ENCODE results near the gene GFOD1. TPM values are rescaled to one million over a fixed set of nuclear protein-coding genes. Genes with fewer than 3 reads are reported as not detected.

The GFOD1 gene
- total RNA-seq, 1 experiment from 2014 or later = 0.62 TPM

- intact Hi-C loops (cut with micrococcal nuclease; ENCODE audit: unreplicated experiment) (no loop called here), in situ Hi-C loops (cut with HindIII; ENCODE audit: low pct_unique_long_range_greater_than_20kb, low sequenced_read_pairs) (no loop called here)
- DNase-seq (ENCODE audit: low read depth, low spot score) = no peak
- H3K9me3 ChIP-seq (ENCODE audit: control insufficient read depth, insufficient read depth, low read depth, low read length) = no peaks in the 10 kb centered on the region
- H3K27ac ChIP-seq (ENCODE audit: low read length) = no peak overlapping the region
- H3K4me3 ChIP-seq (ENCODE audit: low read depth in 2 of 2, low read length in 2 of 2) = no peak overlapping the region
- BruUV-seq (replicated peaks) = no TSS peak
- ChIA-PET CTCF (no interaction called here), POLR2A (no interaction called here)
- no peaks in the 10 kb centered on the region for H3K36me3 ChIP-seq (ENCODE audit: control insufficient read depth, insufficient read depth, low read length)
- no peaks in the 10 kb centered on the region for H3K4me1 ChIP-seq (ENCODE audit: control insufficient read depth, insufficient read depth, low read length)
- H3K27me3 ChIP-seq (ENCODE audit: control insufficient read depth, insufficient read depth, low read length) = peaks cover 3% of the 10 kb centered on the region; the same call in 1 of the 2 replicates
- ATAC-seq = no peak
- no peak for TF ChIP-seq CTCF (IDR thresholded peaks at IDR 0.05)
- no peak for TF ChIP-seq TCF7L2 (IDR thresholded peaks at IDR 0.05; ENCODE audit: low read depth, low read length)
- no peak for TF ChIP-seq REST (IDR thresholded peaks at IDR 0.05; ENCODE audit: insufficient read depth in 1 of 2, low read depth in 2 of 2, low read length in 1 of 2)
- no peak for TF ChIP-seq SIN3A (IDR thresholded peaks at IDR 0.05; ENCODE audit: borderline replicate concordance, insufficient read depth, low read depth, low read length)
- no peak for TF ChIP-seq POLR2AphosphoS5 (IDR thresholded peaks at IDR 0.05; ENCODE audit: low read depth, low read length)
Measured at GRCh38 chr6:13493147-13493546, 5.7 kb upstream of the GFOD1 start.

GRCh38 chr6:13492357-13492756 is 5.0 kb upstream of the GFOD1 start:
- in situ Hi-C loops (cut with HindIII; ENCODE audit: low pct_unique_long_range_greater_than_20kb, low sequenced_read_pairs) = no loop called here
- Histone ChIP-seq H3K4me3 (ENCODE audit: low read depth in 2 of 2, low read length in 2 of 2) (no peak overlapping the region), H3K27me3 (ENCODE audit: control insufficient read depth, insufficient read depth, low read length) (peaks cover 3% of the 10 kb centered on the region; the same call in 1 of the 2 replicates), H3K27ac (ENCODE audit: low read length) (no peak overlapping the region), H3K4me1 (ENCODE audit: control insufficient read depth, insufficient read depth, low read length) (no peaks in the 10 kb centered on the region), H3K36me3 (ENCODE audit: control insufficient read depth, insufficient read depth, low read length) (no peaks in the 10 kb centered on the region), H3K9me3 (ENCODE audit: control insufficient read depth, insufficient read depth, low read depth, low read length) (no peaks in the 10 kb centered on the region)
- no peak for TF ChIP-seq SIN3A (IDR thresholded peaks at IDR 0.05; ENCODE audit: borderline replicate concordance, insufficient read depth, low read depth, low read length)
- no peak for TF ChIP-seq POLR2AphosphoS5 (IDR thresholded peaks at IDR 0.05; ENCODE audit: low read depth, low read length)
- no peak for TF ChIP-seq TCF7L2 (IDR thresholded peaks at IDR 0.05; ENCODE audit: low read depth, low read length)
- BruUV-seq (replicated peaks) = no TSS peak
- no peak for ATAC-seq
- POLR2A ChIA-PET = no interaction called here
- intact Hi-C loops (cut with micrococcal nuclease; ENCODE audit: unreplicated experiment) = no loop called here
- CTCF ChIA-PET = no interaction called here
- DNase-seq (ENCODE audit: low read depth, low spot score) = no peak

- BruUV-seq (replicated peaks) = no TSS peak
- Histone ChIP-seq H3K36me3 (ENCODE audit: control insufficient read depth, insufficient read depth, low read length) (no peaks in the 10 kb centered on the region), H3K4me3 (ENCODE audit: low read depth in 2 of 2, low read length in 2 of 2) (no peak overlapping the region), H3K27ac (ENCODE audit: low read length) (no peak overlapping the region), H3K4me1 (ENCODE audit: control insufficient read depth, insufficient read depth, low read length) (no peaks in the 10 kb centered on the region), H3K9me3 (ENCODE audit: control insufficient read depth, insufficient read depth, low read depth, low read length) (no peaks in the 10 kb centered on the region), H3K27me3 (ENCODE audit: control insufficient read depth, insufficient read depth, low read length) (peaks cover 3% of the 10 kb centered on the region; the same call in 1 of the 2 replicates)
- ATAC-seq (no peak), DNase-seq (ENCODE audit: low read depth, low spot score) (no peak)
- ChIA-PET CTCF (no interaction called here), POLR2A (no interaction called here)
- in situ Hi-C loops (cut with HindIII; ENCODE audit: low pct_unique_long_range_greater_than_20kb, low sequenced_read_pairs) (no loop called here), intact Hi-C loops (cut with micrococcal nuclease; ENCODE audit: unreplicated experiment) (no loop called here)
- no peak for TF ChIP-seq CTCF (IDR thresholded peaks at IDR 0.05)
- no peak for TF ChIP-seq REST (IDR thresholded peaks at IDR 0.05; ENCODE audit: insufficient read depth in 1 of 2, low read depth in 2 of 2, low read length in 1 of 2)
- TF ChIP-seq TCF7L2 (IDR thresholded peaks at IDR 0.05; ENCODE audit: low read depth, low read length) = no peak
- TF ChIP-seq POLR2AphosphoS5 (IDR thresholded peaks at IDR 0.05; ENCODE audit: low read depth, low read length) = no peak
- no peak for TF ChIP-seq SIN3A (IDR thresholded peaks at IDR 0.05; ENCODE audit: borderline replicate concordance, insufficient read depth, low read depth, low read length)
Measured at GRCh38 chr6:13491538-13491937, 4.1 kb upstream of the GFOD1 start.

Measured in Panc1 (cell line).